ENCODE data around the gene CENPB.
A peak's percentile ranks its signal among the peaks of the same experiment; 100 is the strongest.

CENPB gene

GRCh38 chr20:3786126-3786484, 435 bp downstream of the CENPB start:
- TF ChIP-seq CTCF (conservative IDR thresholded peaks at IDR 0.05; ENCODE audit: low read depth, low read length): no peak
- peak; percentile 74 for DNase-seq (ENCODE audit: low read depth)
- peak overlapping the region; percentile 71 for H3K4me3 ChIP-seq (ENCODE audit: low read depth, low read length)

- TF ChIP-seq CTCF (conservative IDR thresholded peaks at IDR 0.05; ENCODE audit: low read depth, low read length): no peak
- no peak for DNase-seq (ENCODE audit: low read depth)
- H3K4me3 ChIP-seq (ENCODE audit: low read depth, low read length): peak overlapping the region; percentile 71
Observed at GRCh38 chr20:3785240-3786125, 1.1 kb downstream of the CENPB start.

- DNase-seq (ENCODE audit: low read depth): no peak
- no peak for TF ChIP-seq CTCF (conservative IDR thresholded peaks at IDR 0.05; ENCODE audit: low read depth, low read length)
- peak overlapping the region; percentile 8 for H3K4me3 ChIP-seq (ENCODE audit: low read depth, low read length)
Observed at GRCh38 chr20:3784863-3785239, 1.7 kb downstream of the CENPB start.

GRCh38 chr20:3784216-3784853, 2.2 kb downstream of the CENPB start:
- peak overlapping the region; percentile 8 for H3K4me3 ChIP-seq (ENCODE audit: low read depth, low read length)
- DNase-seq (ENCODE audit: low read depth): no peak
- TF ChIP-seq CTCF (conservative IDR thresholded peaks at IDR 0.05; ENCODE audit: low read depth, low read length): no peak

GRCh38 chr20:3783511-3784195, 2.9 kb downstream of the CENPB start:
- H3K4me3 ChIP-seq (ENCODE audit: low read depth, low read length): no peak overlapping the region
- TF ChIP-seq CTCF (conservative IDR thresholded peaks at IDR 0.05; ENCODE audit: low read depth, low read length): no peak

GRCh38 chr20:3783068-3783489, 3.5 kb downstream of the CENPB start:
- TF ChIP-seq CTCF (conservative IDR thresholded peaks at IDR 0.05; ENCODE audit: low read depth, low read length): no peak
- H3K4me3 ChIP-seq (ENCODE audit: low read depth, low read length): no peak overlapping the region
- no peak for DNase-seq (ENCODE audit: low read depth)

More at GRCh38 chr20:3783511-3784195, 2.9 kb downstream of the CENPB start:
- no peak for DNase-seq (ENCODE audit: low read depth)

Data from choroid plexus epithelial cell (primary cell).